ENCODE data around the gene TMEM45A. TPM values are rescaled to one million over a fixed set of nuclear protein-coding genes. Genes with fewer than 3 reads are reported as not detected.

Gene TMEM45A
- total RNA-seq, 1 donor from 2014 or later: 15.9 TPM

GRCh38 chr3:100546020-100546744, 53.8 kb downstream of the TMEM45A start:
- Histone ChIP-seq H3K9me3 (no peaks in the 10 kb centered on the region), H3K36me3 (no peaks in the 10 kb centered on the region), H3K27me3 (no peaks in the 10 kb centered on the region), H3K4me1 (no peaks in the 10 kb centered on the region), H3K27ac (no peak overlapping the region), H3K4me3 (no peak overlapping the region)
- intact Hi-C loops (cut with DNase I): no loop called here
- DNase-seq (no peak), ATAC-seq (no peak)
- TF ChIP-seq CTCF (IDR thresholded peaks at IDR 0.05): no peak

GRCh38 chr3:100548053-100548452, 55.6 kb downstream of the TMEM45A start:
- H3K4me1 ChIP-seq: no peaks in the 10 kb centered on the region
- no peak overlapping the region for H3K4me3 ChIP-seq
- no peak for DNase-seq
- H3K27ac ChIP-seq: no peak overlapping the region
- H3K9me3 ChIP-seq: no peaks in the 10 kb centered on the region
- ATAC-seq: no peak
- intact Hi-C loops (cut with DNase I): no loop called here
- H3K36me3 ChIP-seq: no peaks in the 10 kb centered on the region
- H3K27me3 ChIP-seq: no peaks in the 10 kb centered on the region
- TF ChIP-seq CTCF (IDR thresholded peaks at IDR 0.05): no peak

- no peak overlapping the region for H3K4me3 ChIP-seq
- no peak overlapping the region for H3K27ac ChIP-seq
- no peaks in the 10 kb centered on the region for H3K4me1 ChIP-seq
- no peak for TF ChIP-seq CTCF (IDR thresholded peaks at IDR 0.05)
- ATAC-seq (no peak), DNase-seq (no peak)
- no peaks in the 10 kb centered on the region for H3K36me3 ChIP-seq
- no peaks in the 10 kb centered on the region for H3K9me3 ChIP-seq
- no peaks in the 10 kb centered on the region for H3K27me3 ChIP-seq
- intact Hi-C loops (cut with DNase I): no loop called here
Observed at GRCh38 chr3:100553618-100554372, 61.4 kb downstream of the TMEM45A start.

GRCh38 chr3:100554373-100554676, 61.9 kb downstream of the TMEM45A start:
- H3K36me3 ChIP-seq: no peaks in the 10 kb centered on the region
- H3K4me1 ChIP-seq: no peaks in the 10 kb centered on the region
- H3K4me3 ChIP-seq: no peak overlapping the region
- TF ChIP-seq CTCF (IDR thresholded peaks at IDR 0.05): no peak
- no peak overlapping the region for H3K27ac ChIP-seq
- H3K27me3 ChIP-seq: no peaks in the 10 kb centered on the region
- no peaks in the 10 kb centered on the region for H3K9me3 ChIP-seq
- intact Hi-C loops (cut with DNase I): no loop called here
- no peak for ATAC-seq
- no peak for DNase-seq

GRCh38 chr3:100556673-100557310, 64.4 kb downstream of the TMEM45A start:
- no peak for TF ChIP-seq CTCF (IDR thresholded peaks at IDR 0.05)
- ATAC-seq (no peak), DNase-seq (no peak)
- intact Hi-C loops (cut with DNase I): no loop called here
- Histone ChIP-seq H3K27me3 (no peaks in the 10 kb centered on the region), H3K27ac (no peak overlapping the region), H3K36me3 (no peaks in the 10 kb centered on the region), H3K4me1 (no peaks in the 10 kb centered on the region), H3K9me3 (no peaks in the 10 kb centered on the region), H3K4me3 (no peak overlapping the region)
